ENCODE results near the gene PRSS57.

PRSS57 gene

GRCh38 chr19:645912-646778 lies 49.1 kb downstream of the PRSS57 start:
- TF ChIP-seq GATA3 (IDR thresholded peaks at IDR 0.05; ENCODE audit: low read depth, low read length): no peak
- no peak for TF ChIP-seq GATA2 (IDR thresholded peaks at IDR 0.05; ENCODE audit: low read depth, low read length)

- TF ChIP-seq GATA2 (IDR thresholded peaks at IDR 0.05; ENCODE audit: low read depth, low read length) (no peak), GATA3 (IDR thresholded peaks at IDR 0.05; ENCODE audit: low read depth, low read length) (no peak)
Observed at GRCh38 chr19:644789-645188, 50.5 kb downstream of the PRSS57 start.

- no peak for TF ChIP-seq GATA2 (IDR thresholded peaks at IDR 0.05; ENCODE audit: low read depth, low read length)
- TF ChIP-seq GATA3 (IDR thresholded peaks at IDR 0.05; ENCODE audit: low read depth, low read length): no peak
Observed at GRCh38 chr19:644363-644762, 50.9 kb downstream of the PRSS57 start.

GRCh38 chr19:643736-644135 lies 51.5 kb downstream of the PRSS57 start:
- TF ChIP-seq GATA3 (IDR thresholded peaks at IDR 0.05; ENCODE audit: low read depth, low read length) (no peak), GATA2 (IDR thresholded peaks at IDR 0.05; ENCODE audit: low read depth, low read length) (no peak)

DNA sequence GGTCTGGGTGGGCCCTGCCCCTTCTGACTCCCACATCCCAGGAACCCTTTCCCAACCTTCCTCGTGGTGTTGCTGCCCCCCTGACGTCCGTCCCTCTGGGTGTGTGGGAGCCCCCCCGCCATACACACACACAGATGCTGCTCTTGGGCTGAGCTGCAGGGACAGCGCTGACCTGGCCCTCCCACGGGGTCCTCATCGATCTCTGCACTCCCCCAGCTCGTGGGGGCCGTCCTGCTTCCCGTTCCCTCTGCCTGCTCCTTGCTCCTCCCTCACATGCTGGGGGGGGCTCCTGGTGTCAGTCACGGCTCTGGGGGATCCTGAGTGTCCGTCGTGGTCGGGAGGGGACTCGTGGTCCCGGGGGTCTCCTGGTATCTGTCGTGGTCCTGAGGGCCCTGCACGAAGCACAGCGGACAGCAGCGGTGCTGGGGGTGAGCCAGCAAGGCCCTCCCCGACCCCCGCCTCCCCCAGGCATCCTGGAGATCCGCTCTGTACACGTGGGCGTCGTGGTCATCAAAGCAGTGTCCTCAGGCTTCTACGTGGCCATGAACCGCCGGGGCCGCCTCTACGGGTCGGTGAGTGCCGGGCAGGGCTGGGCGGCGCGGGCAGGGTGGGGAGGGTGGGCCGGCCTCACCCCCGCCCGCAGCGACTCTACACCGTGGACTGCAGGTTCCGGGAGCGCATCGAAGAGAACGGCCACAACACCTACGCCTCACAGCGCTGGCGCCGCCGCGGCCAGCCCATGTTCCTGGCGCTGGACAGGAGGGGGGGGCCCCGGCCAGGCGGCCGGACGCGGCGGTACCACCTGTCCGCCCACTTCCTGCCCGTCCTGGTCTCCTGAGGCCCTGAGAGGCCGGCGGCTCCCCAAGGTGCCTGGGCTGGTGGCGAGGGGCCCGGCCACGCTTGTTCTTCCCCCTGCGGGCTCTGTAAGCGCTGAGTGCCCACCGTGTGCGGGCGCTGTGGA lies 52.2 kb downstream of the PRSS57 start:
- TF ChIP-seq GATA3 (IDR thresholded peaks at IDR 0.05; ENCODE audit: low read depth, low read length) (no peak), GATA2 (IDR thresholded peaks at IDR 0.05; ENCODE audit: low read depth, low read length) (no peak)

- TF ChIP-seq GATA2 (IDR thresholded peaks at IDR 0.05; ENCODE audit: low read depth, low read length) (no peak), GATA3 (IDR thresholded peaks at IDR 0.05; ENCODE audit: low read depth, low read length) (no peak)
Observed at GRCh38 chr19:641702-642101, 53.5 kb downstream of the PRSS57 start.

- TF ChIP-seq GATA3 (IDR thresholded peaks at IDR 0.05; ENCODE audit: low read depth, low read length) (no peak), GATA2 (IDR thresholded peaks at IDR 0.05; ENCODE audit: low read depth, low read length) (no peak)
Observed at GRCh38 chr19:640606-641189, 54.6 kb downstream of the PRSS57 start.

- TF ChIP-seq GATA3 (IDR thresholded peaks at IDR 0.05; ENCODE audit: low read depth, low read length) (no peak), GATA2 (IDR thresholded peaks at IDR 0.05; ENCODE audit: low read depth, low read length) (no peak)
Observed at GRCh38 chr19:640161-640558, 55.1 kb downstream of the PRSS57 start.

DNA sequence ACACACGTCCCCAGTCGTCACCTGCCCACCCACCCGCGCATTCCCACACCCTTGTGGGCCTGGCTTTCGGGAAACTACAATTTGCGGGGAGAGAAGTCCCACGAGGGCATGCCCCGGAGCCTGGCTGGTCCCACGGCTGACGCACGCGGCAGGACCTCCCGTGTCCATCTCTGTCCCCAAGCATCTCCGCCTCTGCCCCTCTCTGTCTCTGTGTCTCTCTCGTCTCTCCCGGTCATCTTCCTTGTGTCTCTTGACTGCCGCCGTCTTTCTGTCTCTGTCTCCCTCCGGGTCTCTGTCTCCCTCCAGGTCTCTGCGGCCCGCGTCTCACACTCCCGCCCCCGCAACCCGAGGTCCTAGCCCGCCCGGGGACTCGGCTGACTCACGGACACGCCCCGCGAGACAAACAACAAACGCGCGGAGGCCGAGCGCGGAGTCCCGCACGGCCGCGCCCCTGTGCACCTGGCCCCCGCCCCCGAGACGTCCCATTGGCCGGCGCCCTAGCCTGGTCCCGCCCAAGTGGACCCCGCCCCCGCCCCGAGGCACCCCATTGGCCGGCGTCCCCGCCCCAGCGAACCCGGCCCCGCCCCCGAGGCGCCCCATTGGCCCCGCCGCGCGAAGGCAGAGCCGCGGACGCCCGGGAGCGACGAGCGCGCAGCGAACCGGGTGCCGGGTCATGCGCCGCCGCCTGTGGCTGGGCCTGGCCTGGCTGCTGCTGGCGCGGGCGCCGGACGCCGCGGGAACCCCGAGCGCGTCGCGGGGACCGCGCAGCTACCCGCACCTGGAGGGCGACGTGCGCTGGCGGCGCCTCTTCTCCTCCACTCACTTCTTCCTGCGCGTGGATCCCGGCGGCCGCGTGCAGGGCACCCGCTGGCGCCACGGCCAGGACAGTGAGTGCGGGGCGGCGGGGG lies 55.7 kb downstream of the PRSS57 start, which contains the start of gene FGF22:
FGF22 (plus strand) TSS at position 627 of the 908 bp plus-strand sequence; CDS start at position 674, 47 bp downstream.
- TF ChIP-seq GATA2 (IDR thresholded peaks at IDR 0.05; ENCODE audit: low read depth, low read length) (no peak), GATA3 (IDR thresholded peaks at IDR 0.05; ENCODE audit: low read depth, low read length) (no peak)

DNA sequence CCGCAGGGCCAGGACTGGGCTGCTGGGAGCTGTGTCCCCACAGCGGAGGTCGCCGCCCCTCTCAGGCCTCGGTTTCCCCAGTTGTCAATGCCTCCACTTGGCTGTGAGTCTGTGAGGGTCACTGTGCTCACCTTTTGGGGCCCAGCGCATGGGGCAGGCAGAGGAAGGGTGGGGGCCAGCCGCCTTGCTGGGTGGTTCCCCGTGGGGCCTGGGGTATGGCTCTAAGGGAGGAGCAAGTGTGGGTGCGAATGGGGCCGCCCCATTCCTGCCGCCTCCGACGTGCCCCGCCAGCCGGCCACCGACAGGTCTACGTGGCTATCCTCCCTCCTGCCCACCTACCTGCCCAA lies 56.4 kb downstream of the PRSS57 start:
- TF ChIP-seq GATA3 (IDR thresholded peaks at IDR 0.05; ENCODE audit: low read depth, low read length) (no peak), GATA2 (IDR thresholded peaks at IDR 0.05; ENCODE audit: low read depth, low read length) (no peak)

All from SH-SY5Y (cell line).